ENCODE results near the gene OR1K1.

- no peak for TF ChIP-seq CTCF (optimal IDR thresholded peaks at IDR 0.05 in 1 of 3, IDR thresholded peaks at IDR 0.05 in 1 of 3, conservative IDR thresholded peaks at IDR 0.05 in 1 of 3; ENCODE audit: extremely low read depth in 1 of 3, insufficient read depth in 2 of 3, low read length in 3 of 3)
- TF ChIP-seq EZH2 (IDR thresholded peaks at IDR 0.05; ENCODE audit: low read length), result no peak
Observed at GRCh38 chr9:122777935-122778627, 21.8 kb upstream of the OR1K1 start.

Data from keratinocyte (primary cell).